Vagina (tissue), 2 donors: Measurements from ENCODE around the gene EP300.

ENCODE experiments used
- CTCF ChIP-seq, 3 experiments: fragments of 450-650 bp in 2 of 3; fragments of 200-600 bp in 1 of 3; sonication (generic) in 1 of 3; IDR thresholded peaks; one replicate each; pipeline ENCODE4 v1.5.1; 2017 to 2019; ENCODE audit warnings: antibody characterized with exemption in 3 of 3, mild to moderate bottlenecking in 2 of 3, moderate library complexity in 2 of 3
- POLR2A ChIP-seq, 2 donors: fragments of 450-650 bp; IDR thresholded peaks; one replicate each; pipeline ENCODE4 v1.6.1; 2017; ENCODE audit warnings: antibody characterized with exemption in 2 of 2, mild to moderate bottlenecking in 2 of 2, moderate library complexity in 2 of 2

- TF ChIP-seq CTCF (IDR thresholded peaks at IDR 0.05) (no peak), POLR2A (IDR thresholded peaks at IDR 0.05) (no peak)
Measured at GRCh38 chr22:41116342-41116741, 23.9 kb downstream of the EP300 start.
